T-cell (primary cell): Measurements from ENCODE around the gene SEC23IP. TPM values are rescaled to one million over a fixed set of nuclear protein-coding genes. Genes with fewer than 3 reads are reported as not detected.
A peak's percentile ranks its signal among the peaks of the same experiment; 100 is the strongest.

Experiments
- ATAC-seq, 4 experiments: fragments of 200-7000 bp in 3 of 4; fragments of 150-1000 bp in 1 of 4; cut with Tn5 transposase; replicated peaks in 1 of 4; 1 replicate in 3 of 4; 2 replicates in 1 of 4; pipeline ENCODE4 v1.10.0; 2021; ENCODE audit warnings: moderate library complexity in 3 of 4, mild to moderate bottlenecking in 2 of 4, moderate number of reproducible peaks in 1 of 4
- CTCF ChIA-PET, 2 donors: fragments of 300-600 bp; sonication (Branson Sonifier 250); formaldehyde crosslinking; loops; one replicate each; lab custom pipeline; 2022; ENCODE audit warnings: antibody characterized with exemption in 2 of 2; lab: Charles Lee
- POLR2A ChIA-PET, 2 donors: fragments of 300-600 bp; sonication (Branson Sonifier 250); formaldehyde crosslinking; loops; one replicate each; lab custom pipeline; 2022; ENCODE audit warnings: antibody characterized with exemption in 2 of 2; lab: Charles Lee
- DNase-seq, 35 experiments: peaks; one replicate each; pipeline versions ENCODE4 v3.0.0 to v3.0.0-alpha.2; 2013 to 2023
- H3K27ac ChIP-seq: one replicate; pipeline ENCODE4 v1.5.1; 2013; ENCODE audit warnings: low read length
- H3K27me3 ChIP-seq, 2 experiments: replicated peaks in 1 of 2; 1 replicate in 1 of 2; 2 replicates in 1 of 2; pipeline versions ENCODE4 v1.6.1 to v1.7.0; 2013; ENCODE audit warnings: low read length in 1 of 2, mixed read lengths in 1 of 2; ENCODE audit not compliant: control insufficient read depth in 2 of 2, insufficient read depth in 2 of 2; ENCODE audit errors: extremely low read depth in 1 of 2
- H3K36me3 ChIP-seq, 2 donors: 1 replicate in 1 of 2; 2 replicates in 1 of 2; pipeline versions ENCODE4 v1.6.1 to v1.7.0; 2013; ENCODE audit warnings: low read length in 1 of 2; ENCODE audit not compliant: control insufficient read depth in 2 of 2, insufficient read depth in 1 of 2; ENCODE audit errors: extremely low read depth in 1 of 2
- H3K4me1 ChIP-seq, 2 experiments: 1 replicate in 1 of 2; 2 replicates in 1 of 2; pipeline versions ENCODE4 v1.6.1 to v1.7.0; 2013; ENCODE audit warnings: low read length in 2 of 2, mixed read lengths in 1 of 2; ENCODE audit not compliant: insufficient read depth in 2 of 2, control insufficient read depth in 1 of 2; ENCODE audit errors: extremely low read depth in 1 of 2
- H3K4me3 ChIP-seq, 2 donors: 1 replicate in 1 of 2; 2 replicates in 1 of 2; pipeline versions ENCODE4 v1.5.1 to v1.7.0; 2013; ENCODE audit warnings: mild to moderate bottlenecking in 2 of 2, low read length in 1 of 2, moderate library complexity in 1 of 2; ENCODE audit not compliant: control insufficient read depth in 1 of 2; ENCODE audit errors: extremely low read depth in 1 of 2
- H3K9me3 ChIP-seq: 2 replicates; pipeline ENCODE4 v1.7.0; 2013
- H3K27ac Mint-ChIP-seq, 2 donors: one replicate each; pipeline ENCODE4 v1.8.0; 2020 to 2021; ENCODE audit warnings: mild to moderate bottlenecking in 2 of 2, mixed read lengths in 2 of 2
- H3K27me3 Mint-ChIP-seq, 2 donors: one replicate each; pipeline ENCODE4 v1.8.0; 2021 to 2022; ENCODE audit warnings: mixed read lengths in 2 of 2
- H3K36me3 Mint-ChIP-seq: one replicate; pipeline ENCODE4 v1.8.0; 2021; ENCODE audit warnings: mixed read lengths
- H3K4me1 Mint-ChIP-seq, 3 donors: one replicate each; pipeline ENCODE4 v1.8.0; 2020 to 2022; ENCODE audit warnings: mixed read lengths in 3 of 3, mild to moderate bottlenecking in 1 of 3
- H3K4me3 Mint-ChIP-seq, 3 donors: one replicate each; pipeline ENCODE4 v1.8.0; 2020 to 2022; ENCODE audit warnings: mild to moderate bottlenecking in 3 of 3, mixed read lengths in 3 of 3, moderate library complexity in 3 of 3
- H3K9me3 Mint-ChIP-seq, 3 donors: one replicate each; pipeline ENCODE4 v1.8.0; 2020 to 2022; ENCODE audit warnings: mixed read lengths in 3 of 3
- WGBS: methylation state at CpG from one replicate; pipeline ENCODE4 v1.1.5; 2013; ENCODE audit warnings: missing lambda C conversion rate; ENCODE audit not compliant: insufficient coverage; 5-methylcytosine and 5-hydroxymethylcytosine counted together
- total RNA-seq, 35 experiments: library from RNA in 6 of 35; stranded (reverse) in 6 of 35; fragments of 120-200 nt in 1 of 35; gene quantifications; one replicate each; pipeline versions ENCODE4 v1.2.1 to v1.2.4 and lab custom pipeline; 2013 to 2026

SEC23IP gene
- total RNA-seq (10 to 100 TPM; 33.8 to 67.1 (median 52.0) TPM), total RNA-seq (lab: John Stamatoyannopoulos, UW) (22.7 to 113 (median 58.5) reads per million in 29 experiments)
- 31.7 TPM for total RNA-seq (2013)

GRCh38 chr10:119892188-119893065, at the start of gene SEC23IP:
Gene SEC23IP, plus strand, starts transcription at chr10:119892730. Its CDS starts 53 bp downstream, at chr10:119892783.
- peak within 1 kb of the TSS; percentile 82 for H3K27ac ChIP-seq
- CTCF ChIA-PET, result interaction anchor here (0.5 to 1.8 kb wide), 3 partner anchors 19 to 1272 kb away, joined by 3 to 14 read pairs (median 3); partner anchors contain the start of gene MCMBP (in 1 of the 2)
- H3K4me1 Mint-ChIP-seq, result peaks cover 46 to 50% (median 49%) of the 10 kb centered on the region in 3 donors
- H3K4me3 Mint-ChIP-seq, result peak within 1 kb of the TSS; percentile 86 to 95 (median 91)
- H3K4me1 ChIP-seq, result peaks cover 8 to 26% of the 10 kb centered on the region in 2 experiments
- no peaks in the 10 kb centered on the region for H3K36me3 ChIP-seq
- peak; percentile 77 to 92 (median 87) for DNase-seq
- under 1% methylated on average over 53 of the region's 61 CpGs for WGBS
- H3K9me3 ChIP-seq, result no peaks in the 10 kb centered on the region
- H3K27ac Mint-ChIP-seq, result peak within 1 kb of the TSS; percentile 92 to 97
- H3K36me3 Mint-ChIP-seq, result peaks cover 6% of the 10 kb centered on the region
- POLR2A ChIA-PET, result interaction anchor here (1.0 to 2.4 kb wide), 2 partner anchors 19 to 21 kb away, joined by 5 to 7 read pairs; partner anchors contain the start of gene MCMBP (in 1 of the 2)
- peak; percentile 97 to 99 (median 99) for ATAC-seq
- H3K27me3 Mint-ChIP-seq, result no peaks in the 10 kb centered on the region
- peak within 1 kb of the TSS; percentile 74 to 98 for H3K4me3 ChIP-seq
- H3K27me3 ChIP-seq, result no peaks in the 10 kb centered on the region
- H3K9me3 Mint-ChIP-seq, result no peaks in the 10 kb centered on the region

- peaks cover 0 to 2% (median 0%) of the 10 kb centered on the region in 3 donors for H3K4me1 Mint-ChIP-seq
- POLR2A ChIA-PET, result no interaction called here
- H3K27ac ChIP-seq, result no peak overlapping the region
- H3K9me3 ChIP-seq, result no peaks in the 10 kb centered on the region
- H3K36me3 ChIP-seq, result peaks cover 24 to 91% of the 10 kb centered on the region in 2 donors
- no peaks in the 10 kb centered on the region for H3K4me1 ChIP-seq
- H3K36me3 Mint-ChIP-seq, result peaks cover 65% of the 10 kb centered on the region
- no peaks in the 10 kb centered on the region for H3K27me3 Mint-ChIP-seq
- no peak overlapping the region for H3K27ac Mint-ChIP-seq
- WGBS, result no CpG with 5 or more reads among the region's 1 CpG
- DNase-seq, result no peak
- H3K4me3 ChIP-seq, result no peak overlapping the region
- H3K27me3 ChIP-seq, result no peaks in the 10 kb centered on the region
- H3K4me3 Mint-ChIP-seq, result no peak overlapping the region
- no peaks in the 10 kb centered on the region for H3K9me3 Mint-ChIP-seq
- no peak for ATAC-seq
- CTCF ChIA-PET, result no interaction called here
These were observed 46.9 kb upstream of the SEC23IP start for GRCh38 chr10:119845656-119846055.

GRCh38 chr10:119849031-119849789, 43.3 kb upstream of the SEC23IP start:
- H3K4me3 ChIP-seq, result no peak overlapping the region
- H3K4me1 ChIP-seq, result no peaks in the 10 kb centered on the region
- Mint-ChIP-seq H3K9me3 (no peaks in the 10 kb centered on the region), H3K4me1 (peaks cover 0 to 2% (median 0%) of the 10 kb centered on the region in 3 donors), H3K27ac (no peak overlapping the region), H3K27me3 (no peaks in the 10 kb centered on the region), H3K36me3 (peaks cover 55% of the 10 kb centered on the region), H3K4me3 (no peak overlapping the region)
- CTCF ChIA-PET, result no interaction called here
- no peaks in the 10 kb centered on the region for H3K27me3 ChIP-seq
- DNase-seq (no peak), ATAC-seq (no peak)
- POLR2A ChIA-PET, result no interaction called here
- peaks cover 10 to 89% of the 10 kb centered on the region in 2 donors for H3K36me3 ChIP-seq
- H3K9me3 ChIP-seq, result no peaks in the 10 kb centered on the region
- WGBS, result 91% methylated on average over 5 of the region's 6 CpGs
- no peak overlapping the region for H3K27ac ChIP-seq

GRCh38 chr10:119849944-119850343, 42.6 kb upstream of the SEC23IP start:
- H3K4me3 Mint-ChIP-seq, result no peak overlapping the region
- no peak for ATAC-seq
- Histone ChIP-seq H3K9me3 (no peaks in the 10 kb centered on the region), H3K27me3 (no peaks in the 10 kb centered on the region), H3K27ac (no peak overlapping the region), H3K36me3 (peaks cover 10 to 82% of the 10 kb centered on the region in 2 donors), H3K4me1 (no peaks in the 10 kb centered on the region), H3K4me3 (no peak overlapping the region)
- H3K36me3 Mint-ChIP-seq, result peaks cover 51% of the 10 kb centered on the region
- no CpG with 5 or more reads among the region's 3 CpGs for WGBS
- peaks cover 0 to 3% (median under 1%) of the 10 kb centered on the region in 3 donors for H3K4me1 Mint-ChIP-seq
- no peaks in the 10 kb centered on the region for H3K9me3 Mint-ChIP-seq
- DNase-seq, result no peak
- ChIA-PET CTCF (no interaction called here), POLR2A (interaction anchor here in 1 of 2 donors (0.7 kb wide), 1 partner anchor 914 kb away, joined by 7 read pairs; no protein-coding TSS in a partner anchor)
- no peak overlapping the region for H3K27ac Mint-ChIP-seq
- no peaks in the 10 kb centered on the region for H3K27me3 Mint-ChIP-seq

GRCh38 chr10:119852277-119852676, 40.3 kb upstream of the SEC23IP start:
- no peak for DNase-seq
- Mint-ChIP-seq H3K4me3 (no peak overlapping the region), H3K27ac (no peak overlapping the region), H3K4me1 (peaks cover 0 to 2% (median 2%) of the 10 kb centered on the region in 3 donors), H3K9me3 (no peaks in the 10 kb centered on the region), H3K27me3 (no peaks in the 10 kb centered on the region), H3K36me3 (peaks cover 43% of the 10 kb centered on the region)
- Histone ChIP-seq H3K27me3 (no peaks in the 10 kb centered on the region), H3K36me3 (peaks cover 14 to 75% of the 10 kb centered on the region in 2 donors), H3K4me3 (no peak overlapping the region), H3K9me3 (no peaks in the 10 kb centered on the region), H3K4me1 (no peaks in the 10 kb centered on the region), H3K27ac (no peak overlapping the region)
- WGBS, result no CpG with 5 or more reads among the region's 6 CpGs
- ATAC-seq, result no peak
- POLR2A ChIA-PET, result interaction anchor here in 1 of 2 donors (0.7 kb wide), 1 partner anchor 20 kb away, joined by 11 read pairs; no protein-coding TSS in a partner anchor
- CTCF ChIA-PET, result no interaction called here

GRCh38 chr10:119852822-119853221, 39.7 kb upstream of the SEC23IP start:
- ATAC-seq, result no peak
- Histone ChIP-seq H3K36me3 (peaks cover 14 to 74% of the 10 kb centered on the region in 2 donors), H3K27me3 (no peaks in the 10 kb centered on the region), H3K27ac (no peak overlapping the region), H3K4me3 (no peak overlapping the region), H3K4me1 (no peaks in the 10 kb centered on the region), H3K9me3 (no peaks in the 10 kb centered on the region)
- POLR2A ChIA-PET, result no interaction called here
- Mint-ChIP-seq H3K4me1 (peaks cover 0 to 2% (median 2%) of the 10 kb centered on the region in 3 donors), H3K27me3 (no peaks in the 10 kb centered on the region), H3K4me3 (no peak overlapping the region), H3K36me3 (peaks cover 43% of the 10 kb centered on the region), H3K27ac (no peak overlapping the region), H3K9me3 (no peaks in the 10 kb centered on the region)
- CTCF ChIA-PET, result no interaction called here
- no CpG with 5 or more reads among the region's 6 CpGs for WGBS
- DNase-seq, result no peak
